Sigmoid colon (tissue), 7 donors: ENCODE results near the gene KCNIP2. TPM values are rescaled to one million over a fixed set of nuclear protein-coding genes. Genes with fewer than 3 reads are reported as not detected.
A peak's percentile ranks its signal among the peaks of the same experiment; 100 is the strongest.

Experiments
- DNase-seq: peaks from one replicate; pipeline ENCODE4 v3.0.0-alpha.2; 2019
- H3K27ac ChIP-seq, 4 donors: fragments of 200-600 bp; sonication (generic); one replicate each; pipeline ENCODE4 v1.5.1; 2016 to 2019; ENCODE audit warnings: mild to moderate bottlenecking in 1 of 4
- H3K27me3 ChIP-seq, 3 donors: fragments of 200-600 bp; sonication (generic); one replicate each; pipeline ENCODE4 v1.5.1; 2019; ENCODE audit warnings: mild to moderate bottlenecking in 1 of 3
- H3K36me3 ChIP-seq, 4 donors: fragments of 200-600 bp; sonication (generic); one replicate each; pipeline ENCODE4 v1.5.1; 2016 to 2019
- H3K4me1 ChIP-seq, 4 donors: fragments of 200-600 bp; sonication (generic); one replicate each; pipeline ENCODE4 v1.5.1; 2017 to 2019
- H3K4me3 ChIP-seq, 4 donors: fragments of 200-600 bp; sonication (generic); one replicate each; pipeline ENCODE4 v1.5.1; 2017 to 2019; ENCODE audit warnings: mild to moderate bottlenecking in 2 of 4, moderate library complexity in 1 of 4
- H3K9me3 ChIP-seq, 4 donors: fragments of 200-600 bp in 3 of 4; sonication (generic) in 3 of 4; one replicate each; pipeline versions ENCODE4 v1.5.1 to v1.6.1; 2013 to 2019
- EP300 ChIP-seq, 4 donors: sonication (generic); formaldehyde crosslinking; IDR thresholded peaks; one replicate each; pipeline ENCODE4 v1.6.1; 2017; ENCODE audit warnings: antibody characterized with exemption in 4 of 4
- POLR2A ChIP-seq, 2 donors: fragments of 450-650 bp; IDR thresholded peaks; one replicate each; pipeline ENCODE4 v1.6.1; 2016; ENCODE audit warnings: antibody characterized with exemption in 2 of 2, mild to moderate bottlenecking in 2 of 2, moderate library complexity in 2 of 2
- POLR2AphosphoS5 ChIP-seq, 4 donors: sonication (generic); formaldehyde crosslinking; IDR thresholded peaks; one replicate each; pipeline ENCODE4 v1.6.1; 2017; ENCODE audit warnings: antibody characterized with exemption in 4 of 4
- WGBS, 2 donors: extraction: QIAGEN DNeasy Blood & Tissue Kit; methylation state at CpG; one replicate each; pipeline ENCODE4 v1.1.7; 2013; 5-methylcytosine and 5-hydroxymethylcytosine counted together
- intact Hi-C: fragments of 100-400 bp; cut with DNase I; formaldehyde crosslinking; loops from one replicate; pipeline ENCODE4 v1.15.1; 2023
- polyA plus RNA-seq, 3 donors: library from polyadenylated mRNA; stranded (reverse); fragments of 200-250 nt; gene quantifications; one replicate each; pipeline ENCODE4 v1.2.3, GENCODE V29; 2013
- total RNA-seq, 4 donors: library from RNA; depleted of rRNA; stranded (reverse); fragments of >200 nt; gene quantifications; one replicate each; pipeline ENCODE4 v1.1.0, GENCODE V29; 2016
- TF ChIP-seq, protein P1 (sequence below), 4 experiments: fragments of 450-650 bp in 3 of 4; fragments of 200-600 bp in 1 of 4; IDR thresholded peaks; one replicate each; pipeline ENCODE4 v1.5.1; 2016 to 2019; ENCODE audit warnings: antibody characterized with exemption in 4 of 4, mild to moderate bottlenecking in 3 of 4, moderate library complexity in 2 of 4
- donor health status: healthy with polysubstance abuse.
- donor health status: Bipolar disorder and iron deficiency.
- donor health status: healthy.

The KCNIP2 gene
- total and polyA plus RNA-seq, 7 donors = 1.8 to 7.1 (median 3.3) TPM; not detected in 2

DNA sequence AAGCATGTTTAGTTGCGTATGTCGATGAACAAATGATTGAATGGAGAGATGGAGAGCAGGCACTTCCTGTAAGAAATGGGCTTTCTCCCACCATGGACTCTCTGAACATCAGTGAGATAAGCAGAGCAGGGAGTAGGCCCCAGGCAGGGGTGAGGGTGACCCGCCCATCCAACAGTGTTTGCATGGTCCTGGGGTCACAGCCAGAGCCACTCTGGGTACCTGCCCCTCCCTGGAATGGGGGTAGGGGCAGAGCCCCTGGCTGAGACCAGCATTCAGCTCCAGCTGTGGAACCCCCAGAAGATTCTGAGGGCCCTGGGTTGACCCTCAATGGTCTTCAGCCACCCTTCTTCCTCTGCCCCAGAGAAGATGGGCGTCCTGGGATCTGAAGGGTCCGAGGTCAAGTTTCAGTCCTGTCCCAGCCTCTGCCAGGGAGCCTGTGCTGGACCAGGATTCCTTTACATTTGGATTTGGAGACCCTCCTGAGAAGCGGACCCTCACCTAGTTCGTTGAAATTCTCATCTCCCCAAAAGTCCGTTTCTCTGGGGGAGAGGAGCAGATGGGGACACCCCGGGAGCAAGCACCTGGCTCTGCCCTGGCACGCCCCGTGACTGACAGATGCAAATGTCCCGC, 65.3 kb downstream of the KCNIP2 start:
- Histone ChIP-seq H3K36me3 (no peaks in the 10 kb centered on the region), H3K4me1 (peaks cover 0 to 76% (median 65%) of the 10 kb centered on the region in 4 donors), H3K27me3 (peaks cover 36 to 68% (median 52%) of the 10 kb centered on the region in 3 donors), H3K27ac (no peak overlapping the region), H3K9me3 (no peaks in the 10 kb centered on the region), H3K4me3 (no peak overlapping the region)
- peak; percentile 40 for DNase-seq
- 26 to 54% methylated on average over 12 of the region's 12 CpGs for WGBS, 2 donors
- TF ChIP-seq POLR2A (IDR thresholded peaks at IDR 0.05) (no peak), POLR2AphosphoS5 (IDR thresholded peaks at IDR 0.05) (no peak), EP300 (IDR thresholded peaks at IDR 0.05) (no peak)
- TF ChIP-seq, protein P1, sequence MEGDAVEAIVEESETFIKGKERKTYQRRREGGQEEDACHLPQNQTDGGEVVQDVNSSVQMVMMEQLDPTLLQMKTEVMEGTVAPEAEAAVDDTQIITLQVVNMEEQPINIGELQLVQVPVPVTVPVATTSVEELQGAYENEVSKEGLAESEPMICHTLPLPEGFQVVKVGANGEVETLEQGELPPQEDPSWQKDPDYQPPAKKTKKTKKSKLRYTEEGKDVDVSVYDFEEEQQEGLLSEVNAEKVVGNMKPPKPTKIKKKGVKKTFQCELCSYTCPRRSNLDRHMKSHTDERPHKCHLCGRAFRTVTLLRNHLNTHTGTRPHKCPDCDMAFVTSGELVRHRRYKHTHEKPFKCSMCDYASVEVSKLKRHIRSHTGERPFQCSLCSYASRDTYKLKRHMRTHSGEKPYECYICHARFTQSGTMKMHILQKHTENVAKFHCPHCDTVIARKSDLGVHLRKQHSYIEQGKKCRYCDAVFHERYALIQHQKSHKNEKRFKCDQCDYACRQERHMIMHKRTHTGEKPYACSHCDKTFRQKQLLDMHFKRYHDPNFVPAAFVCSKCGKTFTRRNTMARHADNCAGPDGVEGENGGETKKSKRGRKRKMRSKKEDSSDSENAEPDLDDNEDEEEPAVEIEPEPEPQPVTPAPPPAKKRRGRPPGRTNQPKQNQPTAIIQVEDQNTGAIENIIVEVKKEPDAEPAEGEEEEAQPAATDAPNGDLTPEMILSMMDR (IDR thresholded peaks at IDR 0.05) = no peak
- intact Hi-C loops = no loop called here

DNA sequence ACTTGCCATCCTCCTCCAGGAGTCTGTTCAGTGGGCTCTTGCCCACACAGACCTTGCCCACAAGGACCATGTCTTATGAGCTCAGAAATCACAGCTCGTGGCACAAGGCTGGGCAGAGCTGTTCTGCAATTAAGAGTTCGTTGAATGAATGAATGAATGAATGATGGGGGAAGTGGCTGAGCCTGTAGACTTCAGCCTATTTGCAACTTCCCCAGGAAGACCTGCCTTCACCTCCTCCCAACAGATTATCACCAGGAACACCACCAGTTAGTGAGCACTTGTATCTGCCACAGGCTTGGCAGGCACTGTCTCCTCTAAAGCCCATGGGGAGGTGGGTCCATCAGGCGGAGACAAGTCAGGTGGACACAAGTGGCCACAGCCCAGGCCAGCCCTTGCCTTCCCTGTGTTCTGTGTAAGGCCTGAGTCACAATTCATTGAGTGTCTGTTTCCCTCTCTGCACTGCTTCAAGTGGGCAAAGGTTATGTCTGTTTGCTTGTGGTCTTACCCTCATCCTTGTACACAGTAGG, 65.9 kb downstream of the KCNIP2 start:
- Histone ChIP-seq H3K9me3 (no peaks in the 10 kb centered on the region), H3K36me3 (no peaks in the 10 kb centered on the region), H3K27ac (no peak overlapping the region), H3K27me3 (peaks cover 36 to 73% (median 57%) of the 10 kb centered on the region in 3 donors), H3K4me1 (peaks cover 0 to 72% (median 63%) of the 10 kb centered on the region in 4 donors), H3K4me3 (no peak overlapping the region)
- WGBS, 2 donors = 74 to 91% methylated on average over 3 of the region's 3 CpGs
- DNase-seq = peak; percentile 42
- intact Hi-C loops = no loop called here
- TF ChIP-seq POLR2AphosphoS5 (IDR thresholded peaks at IDR 0.05) (no peak), EP300 (IDR thresholded peaks at IDR 0.05) (no peak), POLR2A (IDR thresholded peaks at IDR 0.05) (no peak)
- TF ChIP-seq, protein P1 (IDR thresholded peaks at IDR 0.05) = no peak

DNA sequence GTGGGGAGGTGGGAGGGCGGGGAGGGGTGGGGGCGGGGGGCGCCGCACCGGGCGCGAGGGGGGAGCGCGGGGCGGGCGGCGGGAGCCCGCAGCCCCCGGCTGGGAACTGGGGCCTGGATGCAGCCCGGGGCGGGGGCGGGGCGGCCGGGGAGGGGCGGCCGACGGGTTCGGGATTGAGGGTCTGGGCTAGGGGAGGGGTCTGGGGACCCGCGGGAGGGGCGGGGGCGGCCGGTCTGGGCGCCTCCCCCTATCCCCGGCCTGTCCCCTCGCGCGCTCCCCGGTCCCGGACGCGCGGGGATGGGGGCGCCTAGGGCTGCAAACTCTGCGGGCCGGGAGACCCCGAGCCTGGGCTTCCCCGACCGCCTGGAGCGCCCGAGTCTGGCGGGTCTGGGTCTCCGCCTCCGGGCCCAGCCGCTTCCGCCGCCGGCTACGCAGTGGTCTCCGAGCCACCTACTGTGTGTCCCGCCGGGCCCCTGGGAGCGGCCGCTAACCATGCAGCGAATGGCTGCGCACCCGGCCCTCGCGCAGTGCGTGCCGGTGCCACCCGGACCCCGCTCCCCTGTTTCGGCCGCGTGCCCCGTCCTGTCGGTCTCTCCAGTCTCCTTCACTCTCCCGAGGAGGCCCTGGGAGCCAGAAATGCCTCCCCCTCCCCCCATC, 67.3 kb downstream of the KCNIP2 start:
- no peaks in the 10 kb centered on the region for H3K36me3 ChIP-seq
- intact Hi-C loops = no loop called here
- H3K4me3 ChIP-seq = peak overlapping the region in 3 of 4 donors; percentile 10 to 39 (median 32)
- no peak for TF ChIP-seq POLR2A (IDR thresholded peaks at IDR 0.05)
- TF ChIP-seq, protein P1 (IDR thresholded peaks at IDR 0.05) = no peak
- TF ChIP-seq POLR2AphosphoS5 (IDR thresholded peaks at IDR 0.05) = no peak
- peaks cover 44 to 87% (median 71%) of the 10 kb centered on the region in 3 donors for H3K27me3 ChIP-seq
- H3K9me3 ChIP-seq = no peaks in the 10 kb centered on the region
- WGBS, 2 donors = 7 to 13% methylated on average over 73 to 74 of the region's 74 CpGs
- peak; percentile 36 for DNase-seq
- peaks cover 0 to 59% (median 50%) of the 10 kb centered on the region in 4 donors for H3K4me1 ChIP-seq
- H3K27ac ChIP-seq = no peak overlapping the region

Other genes starting within 250 kb of the KCNIP2 start
- 100 to 1,000 TPM in 3 of 4 donors, 10 to 100 TPM in 1; 89.7 to 122 (median 111) TPM for gene FBXW4, start 148.6 kb downstream of the KCNIP2 start, total RNA-seq
- 10 to 100 TPM; 28.4 to 42.0 (median 33.5) TPM for gene FBXW4, start 148.6 kb downstream of the KCNIP2 start, polyA plus RNA-seq
- gene FGF8, start 67.7 kb downstream of the KCNIP2 start, total RNA-seq = not detected
- gene FGF8, start 67.7 kb downstream of the KCNIP2 start, polyA plus RNA-seq = under 1 TPM in 1 of 3 donors, not detected in 2; 0.10 TPM
- gene NPM3, start 60.4 kb downstream of the KCNIP2 start, total RNA-seq = 10 to 100 TPM; 23.0 to 45.7 (median 29.8) TPM
- gene NPM3, start 60.4 kb downstream of the KCNIP2 start, polyA plus RNA-seq = 10 to 100 TPM; 17.8 to 64.9 (median 26.4) TPM
- 100 to 1,000 TPM; 124 to 143 (median 140) TPM for gene OGA, start 25.4 kb downstream of the KCNIP2 start, total RNA-seq
- 10 to 100 TPM; 15.7 to 60.5 (median 23.4) TPM for gene OGA, start 25.4 kb downstream of the KCNIP2 start, polyA plus RNA-seq
- gene ARMH3, start 212.4 kb upstream of the KCNIP2 start, total RNA-seq = 10 to 100 TPM; 18.5 to 23.2 (median 21.0) TPM
- 10 to 100 TPM; 17.4 to 22.8 (median 18.5) TPM for gene ARMH3, start 212.4 kb upstream of the KCNIP2 start, polyA plus RNA-seq
- 10 to 100 TPM; 12.5 to 18.9 (median 17.2) TPM for gene HPS6, start 221.5 kb upstream of the KCNIP2 start, total RNA-seq
- 10 to 100 TPM in 2 of 3 donors, 1 to 10 TPM in 1; 9.0 to 13.4 (median 11.6) TPM for gene HPS6, start 221.5 kb upstream of the KCNIP2 start, polyA plus RNA-seq